Epidermal melanocyte (primary cell): Measurements from ENCODE around the gene KCNG1.

ENCODE experiments used
- DNase-seq: peaks from one replicate; pipeline ENCODE4 v3.0.0; 2011; ENCODE audit warnings: low spot score; ENCODE audit not compliant: insufficient read length

KCNG1 gene

GRCh38 chr20:51014797-51015722 lies 7.8 kb downstream of the KCNG1 start:
- peak; percentile 75 for DNase-seq

DNA sequence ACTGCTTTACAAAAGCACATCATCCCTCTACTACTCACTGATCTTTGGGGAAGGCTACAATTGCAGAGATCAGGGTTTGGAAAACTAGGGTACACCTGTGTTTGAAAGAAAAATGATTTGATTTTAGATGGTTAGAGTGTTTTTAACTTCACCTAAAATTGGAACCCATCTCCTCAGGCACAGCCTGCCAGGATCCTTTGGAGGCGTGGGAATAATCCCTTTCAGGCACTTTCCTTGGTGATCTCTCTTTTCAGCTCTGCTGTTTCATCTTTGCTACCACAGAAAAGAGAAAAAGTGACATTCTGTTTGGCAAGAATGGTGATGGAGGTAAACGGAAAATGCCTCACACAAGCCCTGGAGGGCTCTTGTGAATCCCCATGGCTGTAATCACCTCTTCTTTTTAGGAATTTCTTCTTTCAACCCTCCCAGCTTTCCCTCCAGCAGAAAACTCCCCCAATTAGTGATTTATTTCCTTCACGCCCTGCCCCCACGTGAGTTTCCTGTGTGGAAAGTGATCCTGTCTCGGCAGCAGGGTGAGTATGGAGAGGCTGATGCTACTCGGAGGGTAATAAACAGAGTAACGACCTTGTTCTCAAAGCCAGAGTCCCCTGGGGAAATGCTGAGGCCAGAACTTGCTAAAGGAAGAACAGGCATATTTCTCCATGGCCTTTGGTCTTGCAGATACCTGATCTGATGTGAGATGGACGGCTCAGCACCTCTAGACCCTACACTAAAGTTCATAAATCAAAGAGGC lies 9.2 kb downstream of the KCNG1 start:
- no peak for DNase-seq

DNA sequence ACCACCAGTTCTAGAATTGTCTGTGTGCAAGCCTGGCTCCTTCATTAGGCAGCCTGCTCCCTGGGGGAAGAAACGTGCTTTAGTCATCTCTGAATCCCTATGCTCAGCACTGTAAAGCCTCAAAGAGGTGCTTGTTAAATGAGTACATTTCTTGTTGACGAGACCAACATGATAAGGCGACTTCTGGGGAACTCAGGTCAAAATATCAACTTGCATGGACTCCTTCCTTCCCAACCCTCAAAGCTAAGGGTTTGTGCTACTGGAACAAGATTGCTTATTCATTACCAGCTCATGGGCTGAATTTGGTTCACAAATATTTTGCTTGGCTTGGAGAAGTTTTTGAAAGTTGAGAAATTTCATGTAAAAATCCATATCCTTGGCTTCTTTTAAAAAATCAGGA lies 10.6 kb downstream of the KCNG1 start:
- no peak for DNase-seq

DNA sequence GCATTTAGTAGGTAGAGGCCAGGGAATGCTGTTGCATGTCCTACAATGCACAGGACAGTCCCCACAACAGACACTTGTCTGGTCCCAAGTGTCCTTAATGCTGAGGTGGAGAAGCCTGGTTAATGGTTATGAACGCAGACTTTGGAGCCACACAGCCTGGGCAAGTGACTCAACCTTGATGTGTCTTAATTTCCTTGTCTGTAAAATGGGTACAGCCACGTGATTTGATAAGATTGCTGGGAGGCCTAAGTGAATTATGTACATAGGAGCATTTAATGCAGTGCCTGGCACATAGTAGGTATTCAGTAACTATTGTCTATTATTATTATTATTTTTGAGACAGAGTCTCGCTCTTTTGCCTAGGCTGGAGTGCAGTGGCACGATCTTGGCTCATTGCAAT lies 11.4 kb downstream of the KCNG1 start:
- no peak for DNase-seq

DNA sequence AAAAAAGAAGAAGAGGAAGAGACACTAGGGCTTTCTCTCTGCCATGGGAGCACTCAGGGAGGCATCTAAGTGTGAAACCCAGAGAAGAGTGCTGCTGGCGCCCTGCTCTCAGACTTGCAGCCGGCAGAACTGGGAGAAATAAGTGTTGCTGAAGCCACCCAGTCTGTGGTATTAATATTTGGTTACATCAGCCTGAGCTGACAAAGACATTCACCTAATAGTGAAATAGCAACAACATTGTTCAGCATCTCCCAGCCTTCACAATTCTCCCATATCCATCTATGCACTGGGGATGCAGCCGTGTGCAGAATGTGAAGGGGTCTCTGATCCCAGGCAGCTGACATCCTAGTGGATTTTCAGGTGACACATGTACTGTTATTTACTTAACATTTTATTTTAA lies 12.0 kb downstream of the KCNG1 start:
- no peak for DNase-seq

DNA sequence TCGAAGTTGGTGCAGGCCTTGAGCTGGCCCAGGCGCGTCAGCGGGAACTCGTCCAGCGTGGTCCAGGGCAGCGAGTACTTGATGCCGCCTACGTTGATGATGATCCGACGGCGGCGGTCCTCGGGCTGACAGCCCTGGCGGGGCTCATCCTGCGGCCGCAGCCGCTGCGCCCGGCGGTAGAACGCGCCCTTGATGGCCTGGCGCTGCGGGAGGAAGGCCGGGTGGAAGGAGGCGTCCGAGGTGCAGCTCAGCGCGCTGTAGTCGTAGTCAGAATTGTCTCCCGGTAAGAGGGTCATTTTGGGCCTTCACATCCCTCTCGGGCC lies 12.9 kb downstream of the KCNG1 start:
- DNase-seq: no peak

DNA sequence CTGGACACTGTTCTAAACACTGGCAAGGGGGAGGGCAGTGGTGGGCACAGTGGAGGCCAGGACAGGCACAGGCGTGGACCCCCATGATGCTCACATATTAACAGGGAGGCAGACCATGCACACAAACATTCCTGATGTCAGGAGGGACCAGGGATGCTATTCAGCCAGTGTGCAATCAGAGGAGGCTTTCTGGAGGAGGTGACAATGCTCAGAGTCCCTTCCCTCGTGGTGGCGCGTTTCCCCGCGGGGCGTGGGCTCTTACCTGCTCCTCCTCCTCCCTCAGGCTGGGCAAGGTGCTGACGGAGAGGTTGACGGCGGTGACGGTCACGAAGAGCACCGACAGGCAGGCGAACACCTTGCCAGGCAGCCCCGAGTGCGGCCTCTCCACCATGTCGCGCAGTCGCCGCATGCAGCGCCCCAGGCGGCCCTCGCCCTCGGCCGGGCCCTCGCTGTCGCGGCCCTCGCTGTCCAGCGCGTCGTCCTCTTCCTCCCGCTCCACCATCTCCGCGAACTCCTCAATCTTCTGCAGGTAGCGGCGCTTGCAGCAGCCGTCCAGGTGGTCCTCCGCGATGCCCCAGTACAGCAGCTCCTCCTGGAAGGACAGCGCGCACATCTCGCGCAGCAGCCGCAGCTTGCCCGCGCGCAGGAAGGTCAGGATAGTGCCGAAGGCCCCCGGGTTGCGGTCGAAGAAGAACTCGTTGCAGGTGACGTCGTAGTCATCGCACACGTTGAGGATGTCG lies 13.4 kb downstream of the KCNG1 start:
- DNase-seq: no peak

- no peak for DNase-seq
Measured at GRCh38 chr20:51008718-51009117, 14.2 kb downstream of the KCNG1 start.

- DNase-seq: no peak
Measured at GRCh38 chr20:51005214-51005613, 17.7 kb downstream of the KCNG1 start.

GRCh38 chr20:51004781-51005180 lies 18.1 kb downstream of the KCNG1 start:
- no peak for DNase-seq

GRCh38 chr20:51004305-51004727 lies 18.6 kb downstream of the KCNG1 start:
- no peak for DNase-seq

- no peak for DNase-seq
Measured at GRCh38 chr20:51003753-51004152, 19.2 kb downstream of the KCNG1 start.

GRCh38 chr20:51002633-51003032 lies 20.3 kb downstream of the KCNG1 start:
- DNase-seq: no peak

- DNase-seq: no peak
Measured at GRCh38 chr20:51001430-51002265, 21.3 kb downstream of the KCNG1 start.

GRCh38 chr20:50999355-50999754 lies 23.6 kb downstream of the KCNG1 start:
- DNase-seq: no peak

DNA sequence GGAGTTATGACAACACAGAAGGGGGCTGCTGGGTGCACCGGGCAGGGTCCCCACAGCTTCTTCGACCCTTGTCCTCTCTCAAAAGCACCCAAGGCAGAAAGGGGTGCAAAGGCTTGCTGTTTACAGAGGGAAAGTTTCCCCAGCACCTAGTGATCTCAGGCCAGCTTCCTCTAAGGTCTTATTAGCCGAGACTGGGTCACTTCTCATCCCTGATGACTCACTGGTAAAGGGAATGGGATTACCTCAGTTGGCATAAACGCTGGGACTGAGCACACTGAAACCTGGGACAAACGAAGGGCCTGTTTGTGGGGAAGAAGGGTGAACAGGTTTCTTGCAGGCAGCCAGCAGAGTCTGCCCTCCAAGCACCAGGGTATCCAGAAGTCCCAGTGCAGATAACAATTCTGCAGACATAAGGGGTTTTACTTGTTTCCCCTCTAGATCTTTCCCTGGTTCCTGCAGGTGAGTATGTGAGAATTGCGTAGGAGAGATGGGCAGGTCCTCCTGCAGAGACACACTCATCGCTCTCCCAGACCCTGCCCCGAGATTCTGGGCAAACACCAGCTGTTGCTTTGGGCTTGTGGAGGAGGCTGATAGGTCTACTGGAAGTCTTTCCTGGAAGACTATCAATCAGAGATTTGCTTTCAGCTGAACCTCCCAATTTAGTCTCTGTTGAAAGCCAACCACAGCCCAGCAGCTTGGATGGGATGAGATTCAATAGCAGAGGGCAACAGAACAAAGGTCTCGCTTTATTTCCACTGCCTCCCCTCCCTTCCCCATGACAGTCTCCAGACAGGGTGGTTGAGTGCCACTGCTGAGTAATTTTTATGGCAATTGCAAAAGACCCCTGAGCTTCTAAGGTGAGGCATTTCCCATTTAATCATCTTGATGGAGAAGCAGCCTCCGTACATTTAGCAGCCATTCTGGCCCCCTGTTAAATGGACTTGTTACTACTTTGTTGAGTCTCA lies 25.7 kb downstream of the KCNG1 start:
- DNase-seq: no peak

GRCh38 chr20:50995506-50995905 lies 27.4 kb downstream of the KCNG1 start:
- no peak for DNase-seq

DNA sequence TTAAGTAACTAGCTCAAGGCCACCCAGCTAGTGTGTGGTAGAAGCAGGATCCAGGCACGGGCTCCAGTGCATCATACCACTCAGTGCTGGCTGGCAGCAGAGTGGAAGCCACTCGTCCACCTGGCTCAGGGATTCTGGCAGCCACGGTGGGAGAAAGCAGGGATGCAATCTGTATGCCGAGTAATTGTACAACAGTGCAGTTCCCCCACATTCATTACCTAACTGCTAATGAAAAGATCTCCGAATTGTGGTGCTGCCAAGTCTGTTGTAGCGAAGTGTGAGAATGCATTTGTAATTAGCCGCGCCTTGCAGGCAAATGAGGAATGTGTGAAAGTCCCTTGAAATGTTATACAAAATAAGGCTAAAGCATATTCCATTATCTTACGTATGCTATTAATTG lies 29.0 kb downstream of the KCNG1 start:
- no peak for DNase-seq

DNA sequence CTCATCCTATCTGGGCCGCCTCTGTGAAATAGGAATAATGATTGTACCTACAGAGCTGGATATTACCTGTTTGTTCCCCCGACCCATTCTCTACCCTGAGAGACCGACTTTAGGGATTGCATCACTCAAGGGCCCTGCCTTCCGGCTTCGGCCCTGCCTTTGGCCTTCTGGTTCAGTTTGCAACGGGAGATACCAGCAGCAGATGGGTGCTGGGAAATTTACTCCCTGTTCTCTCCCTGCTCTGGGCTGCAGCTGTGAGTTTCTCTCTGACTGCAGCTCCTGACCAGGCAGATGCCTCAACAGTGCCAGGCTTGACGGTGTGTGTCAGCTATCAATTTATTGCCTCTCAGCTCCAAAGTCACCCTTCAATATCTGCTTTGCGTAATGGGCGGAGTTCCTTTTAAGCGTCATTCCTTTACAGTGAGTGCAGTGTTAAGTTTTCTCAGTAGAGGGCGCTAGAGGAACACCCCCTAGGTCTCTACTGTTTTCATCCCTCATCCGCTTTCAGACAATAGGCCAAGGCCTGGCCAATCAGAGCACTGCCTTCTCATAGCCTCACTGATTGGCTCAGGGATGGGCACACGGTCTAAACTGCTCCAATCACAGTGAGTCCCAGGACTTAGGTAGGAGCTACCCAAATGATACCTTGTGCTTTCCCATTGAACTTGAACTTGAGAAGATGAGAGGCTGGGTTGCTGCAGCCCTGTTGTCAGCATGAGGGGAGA lies 30.0 kb downstream of the KCNG1 start:
- DNase-seq: no peak
